SK-N-SH treated with all-trans-retinoic acid at 6 μM for 48 hours (cell line): ENCODE results near the gene PIGN.

ENCODE experiments used
- ATAC-seq: fragments of 200-7000 bp; cut with Tn5 transposase; 3 replicates; pipeline ENCODE4 v1.9.1; 2020; ENCODE audit warnings: mild to moderate bottlenecking, moderate library complexity
- ARNTL ChIP-seq: fragments of 450-650 bp; formaldehyde crosslinking; IDR thresholded peaks from 2 replicates; pipeline ENCODE4 v1.5.0; 2020; ENCODE audit warnings: low read depth, mild to moderate bottlenecking, moderate library complexity, borderline replicate concordance
- GLIS3 ChIP-seq: fragments of 250-450 bp; sonication (Bioruptor Pico); IDR thresholded peaks from 2 replicates; pipeline ENCODE4 v1.5.0; 2020; ENCODE audit warnings: mild to moderate bottlenecking, moderate library complexity
- OSR1 ChIP-seq: fragments of 250-450 bp; sonication (Bioruptor Pico); IDR thresholded peaks from 2 replicates; pipeline ENCODE4 v1.8.0; 2022; ENCODE audit warnings: moderate library complexity, mild to moderate bottlenecking, inconsistent platforms
- PATZ1 ChIP-seq: fragments of 250-450 bp; sonication (Bioruptor Pico); IDR thresholded peaks from 2 replicates; pipeline ENCODE4 v1.8.0; 2020; ENCODE audit warnings: mild to moderate bottlenecking, moderate library complexity, borderline replicate concordance
- PPARA ChIP-seq: fragments of 250-450 bp; sonication (Bioruptor Pico); IDR thresholded peaks from 2 replicates; pipeline ENCODE4 v1.5.0; 2020; ENCODE audit warnings: mild to moderate bottlenecking, borderline replicate concordance
- SNAI2 ChIP-seq: fragments of 250-450 bp; sonication (Bioruptor Pico); IDR thresholded peaks from 2 replicates; pipeline ENCODE4 v1.5.0; 2020; ENCODE audit warnings: mild to moderate bottlenecking, moderate library complexity
- TOX ChIP-seq: fragments of 250-450 bp; sonication (Bioruptor Pico); IDR thresholded peaks from 2 replicates; pipeline ENCODE4 v1.8.0; 2021; ENCODE audit warnings: mild to moderate bottlenecking, moderate library complexity, borderline replicate concordance
- TSHZ2 ChIP-seq: fragments of 250-450 bp; sonication (Bioruptor Pico); IDR thresholded peaks from 2 replicates; pipeline ENCODE4 v1.5.0; 2020; ENCODE audit warnings: mild to moderate bottlenecking, moderate library complexity
- ZFP30 ChIP-seq: fragments of 450-650 bp; formaldehyde crosslinking; IDR thresholded peaks from 2 replicates; pipeline ENCODE4 v1.5.0; 2022; ENCODE audit warnings: mild to moderate bottlenecking, moderate library complexity
- ZNF8 ChIP-seq: fragments of 450-650 bp; formaldehyde crosslinking; IDR thresholded peaks from 2 replicates; pipeline ENCODE4 v1.5.0; 2020; ENCODE audit warnings: mild to moderate bottlenecking, moderate library complexity
- TF ChIP-seq, protein P1 (sequence below): fragments of 250-450 bp; sonication (Bioruptor Pico); IDR thresholded peaks from 2 replicates; pipeline ENCODE4 v1.5.1; 2020; ENCODE audit warnings: low read depth, mild to moderate bottlenecking, moderate library complexity

Gene PIGN

GRCh38 chr18:61992285-61992684, 194.6 kb downstream of the PIGN start:
- TF ChIP-seq ZNF8 (CRISPR knock-in tag): no peak
- TF ChIP-seq, all 23 proteins: peak for 0
- peak; percentile 93 for ATAC-seq

DNA sequence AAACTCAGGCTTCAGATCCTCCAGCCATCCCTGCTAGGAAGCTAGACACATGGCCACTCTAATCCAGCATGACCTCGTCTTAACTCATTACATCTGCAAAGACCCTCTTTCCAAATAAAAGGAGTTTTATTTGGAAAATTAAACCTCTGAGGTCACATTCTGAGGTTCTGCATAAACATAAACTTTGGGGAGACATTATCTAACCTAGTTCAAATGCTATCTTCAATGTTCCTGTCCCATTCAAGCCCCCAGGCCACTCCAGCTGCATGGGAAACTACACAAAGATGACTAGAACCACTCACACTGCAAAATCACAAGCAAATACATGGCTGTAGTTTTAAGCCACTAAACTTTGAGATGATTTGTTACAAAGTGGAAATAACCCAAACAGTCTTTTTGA, 195.0 kb downstream of the PIGN start:
- TF ChIP-seq PPARA (CRISPR knock-in tag) (no peak), ZNF8 (CRISPR knock-in tag) (no peak), GLIS3 (CRISPR knock-in tag) (no peak), TSHZ2 (no peak), PATZ1 (CRISPR knock-in tag) (no peak), OSR1 (CRISPR knock-in tag) (no peak), ARNTL (no peak), SNAI2 (no peak)

DNA sequence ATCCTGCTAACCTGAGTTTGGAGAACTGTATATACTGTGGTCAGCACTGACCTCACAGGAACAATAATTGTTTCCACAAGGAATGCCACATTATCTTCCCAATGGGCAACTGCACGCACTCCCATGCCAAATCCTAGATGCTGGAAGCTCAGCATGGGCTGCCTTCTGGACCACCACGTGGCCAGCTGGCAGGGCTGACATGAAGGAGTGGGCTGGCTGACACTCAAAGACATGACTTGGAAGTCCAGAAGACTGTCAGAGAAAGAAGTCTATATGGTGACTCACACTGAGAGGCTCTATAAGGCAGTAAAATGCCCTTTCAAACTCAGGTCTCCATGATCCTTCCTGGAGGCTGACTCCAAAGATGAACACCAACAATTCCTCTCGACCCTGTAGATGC, 195.7 kb downstream of the PIGN start:
- no peak for TF ChIP-seq PATZ1 (CRISPR knock-in tag)
- TF ChIP-seq, protein P1, sequence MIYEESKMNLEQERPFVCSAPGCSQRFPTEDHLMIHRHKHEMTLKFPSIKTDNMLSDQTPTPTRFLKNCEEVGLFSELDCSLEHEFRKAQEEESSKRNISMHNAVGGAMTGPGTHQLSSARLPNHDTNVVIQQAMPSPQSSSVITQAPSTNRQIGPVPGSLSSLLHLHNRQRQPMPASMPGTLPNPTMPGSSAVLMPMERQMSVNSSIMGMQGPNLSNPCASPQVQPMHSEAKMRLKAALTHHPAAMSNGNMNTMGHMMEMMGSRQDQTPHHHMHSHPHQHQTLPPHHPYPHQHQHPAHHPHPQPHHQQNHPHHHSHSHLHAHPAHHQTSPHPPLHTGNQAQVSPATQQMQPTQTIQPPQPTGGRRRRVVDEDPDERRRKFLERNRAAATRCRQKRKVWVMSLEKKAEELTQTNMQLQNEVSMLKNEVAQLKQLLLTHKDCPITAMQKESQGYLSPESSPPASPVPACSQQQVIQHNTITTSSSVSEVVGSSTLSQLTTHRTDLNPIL (CRISPR knock-in tag): no peak
- no peak for TF ChIP-seq TOX (CRISPR knock-in tag)
- no peak for TF ChIP-seq ZFP30 (CRISPR knock-in tag)
- no peak for TF ChIP-seq TSHZ2
- TF ChIP-seq, all 23 proteins: peak for 0
- no peak for ATAC-seq

More for the DNA sequence above, 195.0 kb downstream of the PIGN start:
- ATAC-seq: no peak; the same call in 1 of the 3 replicates
